CD14-positive monocyte (primary cell): Measurements from ENCODE around the gene NLRC5. TPM values are rescaled to one million over a fixed set of nuclear protein-coding genes. Genes with fewer than 3 reads are reported as not detected.

ENCODE experiments used
- DNase-seq, 3 donors: peaks; one replicate each; pipeline ENCODE4 v3.0.0-alpha.2; 2011 to 2022
- H2AFZ ChIP-seq: 2 replicates; pipeline ENCODE4 v1.6.0; 2012; ENCODE audit warnings: mild to moderate bottlenecking, low read depth, low read length, inconsistent platforms; ENCODE audit not compliant: insufficient read depth, poor library complexity, severe bottlenecking
- H3K27ac ChIP-seq, 2 donors: 1 replicate in 1 of 2; 2 replicates in 1 of 2; pipeline ENCODE4 v1.5.1; 2012 to 2013; ENCODE audit warnings: low read length in 2 of 2, control low read depth in 1 of 2, inconsistent platforms in 1 of 2, low read depth in 1 of 2, mild to moderate bottlenecking in 1 of 2
- H3K27me3 ChIP-seq, 2 donors: one replicate each; pipeline versions ENCODE4 v1.6.0 to v1.6.1; 2011 to 2013; ENCODE audit warnings: low read length in 2 of 2; ENCODE audit not compliant: control insufficient read depth in 2 of 2, insufficient read depth in 2 of 2
- H3K36me3 ChIP-seq, 2 donors: replicated peaks in 1 of 2; 1 replicate in 1 of 2; 2 replicates in 1 of 2; pipeline versions ENCODE4 v1.5.1 to v1.6.1; 2012 to 2013; ENCODE audit warnings: low read length in 2 of 2, control low read depth in 1 of 2, inconsistent platforms in 1 of 2, mild to moderate bottlenecking in 1 of 2; ENCODE audit not compliant: insufficient read depth in 2 of 2, control insufficient read depth in 1 of 2
- H3K4me1 ChIP-seq, 2 donors: 1 replicate in 1 of 2; 2 replicates in 1 of 2; pipeline versions ENCODE4 v1.5.1 to v1.6.1; 2012 to 2013; ENCODE audit warnings: low read length in 2 of 2, control low read depth in 1 of 2, inconsistent platforms in 1 of 2, mild to moderate bottlenecking in 1 of 2, moderate library complexity in 1 of 2; ENCODE audit not compliant: insufficient read depth in 2 of 2, control insufficient read depth in 1 of 2
- H3K4me2 ChIP-seq: replicated peaks from 2 replicates; pipeline ENCODE3; 2012; ENCODE audit warnings: low read length, moderate library complexity, mild to moderate bottlenecking; ENCODE audit not compliant: poor library complexity, severe bottlenecking; ENCODE audit errors: extremely low read depth
- H3K4me3 ChIP-seq, 3 experiments: fragments of 200-600 bp in 1 of 3; sonication (generic) in 1 of 3; replicated peaks in 1 of 3; 1 replicate in 2 of 3; 2 replicates in 1 of 3; pipeline ENCODE4 v1.5.1; 2011 to 2013; ENCODE audit warnings: low read length in 3 of 3, mild to moderate bottlenecking in 3 of 3, control low read depth in 2 of 3, low read depth in 2 of 3, inconsistent platforms in 1 of 3, moderate library complexity in 1 of 3
- H3K79me2 ChIP-seq: 2 replicates; pipeline ENCODE4 v1.6.0; 2012; ENCODE audit warnings: mild to moderate bottlenecking, control low read depth, inconsistent platforms, low read length, moderate library complexity; ENCODE audit not compliant: insufficient read depth
- H3K9ac ChIP-seq: 2 replicates; pipeline ENCODE4 v1.6.0; 2017; ENCODE audit warnings: low read length, mild to moderate bottlenecking; ENCODE audit not compliant: insufficient read depth, poor library complexity, severe bottlenecking
- H3K9me3 ChIP-seq, 2 donors: replicated peaks in 1 of 2; 1 replicate in 1 of 2; 2 replicates in 1 of 2; pipeline versions ENCODE4 v1.5.1 to v1.6.1; 2012 to 2013; ENCODE audit warnings: low read length in 2 of 2, control low read depth in 1 of 2; ENCODE audit not compliant: control insufficient read depth in 1 of 2, insufficient read depth in 1 of 2
- H4K20me1 ChIP-seq: 2 replicates; pipeline ENCODE4 v1.6.0; 2012; ENCODE audit warnings: mild to moderate bottlenecking, low read length, control low read depth, moderate library complexity; ENCODE audit not compliant: insufficient read depth
- H3K27ac Mint-ChIP-seq, 7 donors: one replicate each; pipeline ENCODE4 v1.8.0; 2020; ENCODE audit warnings: mild to moderate bottlenecking in 7 of 7, mixed read lengths in 7 of 7, moderate library complexity in 6 of 7, inconsistent platforms in 2 of 7
- H3K27me3 Mint-ChIP-seq, 3 donors: one replicate each; pipeline ENCODE4 v1.8.0; 2021 to 2022; ENCODE audit warnings: low read depth in 3 of 3, mild to moderate bottlenecking in 3 of 3, mixed read lengths in 3 of 3, moderate library complexity in 3 of 3, inconsistent platforms in 1 of 3
- H3K36me3 Mint-ChIP-seq, 2 donors: one replicate each; pipeline ENCODE4 v1.8.0; 2020; ENCODE audit warnings: mixed read lengths in 2 of 2, inconsistent platforms in 1 of 2, mild to moderate bottlenecking in 1 of 2
- H3K4me1 Mint-ChIP-seq: one replicate; pipeline ENCODE4 v1.8.0; 2020; ENCODE audit warnings: mild to moderate bottlenecking, mixed read lengths
- H3K4me3 Mint-ChIP-seq, 2 donors: one replicate each; pipeline ENCODE4 v1.8.0; 2020; ENCODE audit warnings: mild to moderate bottlenecking in 2 of 2, mixed read lengths in 2 of 2, moderate library complexity in 1 of 2
- H3K9me3 Mint-ChIP-seq, 7 donors: one replicate each; pipeline ENCODE4 v1.8.0; 2020 to 2022; ENCODE audit warnings: mixed read lengths in 7 of 7, mild to moderate bottlenecking in 6 of 7, moderate library complexity in 6 of 7, inconsistent platforms in 2 of 7
- WGBS: methylation state at CpG from one replicate; pipeline ENCODE4 v1.1.5; 2013; ENCODE audit warnings: missing lambda C conversion rate; ENCODE audit not compliant: insufficient coverage; 5-methylcytosine and 5-hydroxymethylcytosine counted together
- intact Hi-C, 2 donors: fragments of 100-400 bp; cut with micrococcal nuclease; formaldehyde crosslinking; loops; one replicate each; pipeline versions ENCODE4 v1.15.0 to v1.15.1; 2023
- polyA plus RNA-seq, 3 donors: library from polyadenylated mRNA; depleted of rRNA in 1 of 3; unstranded in 2 of 3; stranded (reverse) in 1 of 3; fragments of 300-500 nt in 2 of 3; fragments of >200 nt in 1 of 3; fragmentation: Illumina TruSeq in 2 of 3; gene quantifications; 1 replicate in 2 of 3; 2 replicates in 1 of 3; pipeline ENCODE4 v1.2.3, GENCODE V29; 2012 to 2021
- TF ChIP-seq, protein P1 (sequence below): fragments of 200-600 bp; IDR thresholded peaks from one replicate; pipeline ENCODE4 v1.8.0; 2022; ENCODE audit warnings: antibody characterized with exemption, mild to moderate bottlenecking

The NLRC5 gene
- polyA plus RNA-seq, 3 donors: 10.3 to 171 (median 21.6) TPM

DNA sequence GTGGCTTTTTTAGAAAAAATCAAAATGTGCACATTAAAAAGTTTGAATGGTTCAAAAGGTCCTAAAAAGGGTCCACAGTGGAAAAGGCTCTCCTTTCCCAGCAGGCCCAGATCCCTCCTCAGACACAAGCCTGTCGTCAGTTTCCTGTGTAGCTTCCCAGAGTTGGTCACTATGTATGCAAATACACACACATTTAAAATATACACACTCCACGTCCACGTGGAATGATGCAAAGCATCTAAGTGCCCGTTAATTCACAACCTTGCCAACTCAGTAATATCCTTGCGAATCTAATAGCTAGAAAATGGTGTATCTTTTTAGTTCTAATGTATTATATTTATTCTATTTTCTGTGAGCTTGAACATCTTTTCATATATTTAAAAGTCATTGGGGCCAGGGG is 17.7 kb downstream of the NLRC5 start:
- no peaks in the 10 kb centered on the region for H3K9me3 Mint-ChIP-seq
- Histone ChIP-seq H3K9me3 (no peaks in the 10 kb centered on the region), H3K9ac (no peak overlapping the region), H3K27ac (no peak overlapping the region), H2AFZ (no peak overlapping the region), H3K79me2 (peaks cover 96% of the 10 kb centered on the region), H3K4me1 (peaks cover 5 to 15% of the 10 kb centered on the region in 2 donors), H3K36me3 (peaks cover 9 to 40% of the 10 kb centered on the region in 2 donors), H3K27me3 (no peaks in the 10 kb centered on the region), H4K20me1 (peaks cover 53% of the 10 kb centered on the region), H3K4me2 (no peak overlapping the region), H3K4me3 (no peak overlapping the region)
- H3K4me1 Mint-ChIP-seq: peaks cover 32% of the 10 kb centered on the region
- WGBS: 86% methylated on average over 2 of the region's 5 CpGs
- peaks cover 0 to 1% (median 0%) of the 10 kb centered on the region in 3 donors for H3K27me3 Mint-ChIP-seq
- peaks cover 42 to 55% of the 10 kb centered on the region in 2 donors for H3K36me3 Mint-ChIP-seq
- intact Hi-C loops: no loop called here
- H3K27ac Mint-ChIP-seq: peak overlapping the region in 2 of 7 donors; percentile 22 to 57
- no peak for DNase-seq
- TF ChIP-seq, protein P1, sequence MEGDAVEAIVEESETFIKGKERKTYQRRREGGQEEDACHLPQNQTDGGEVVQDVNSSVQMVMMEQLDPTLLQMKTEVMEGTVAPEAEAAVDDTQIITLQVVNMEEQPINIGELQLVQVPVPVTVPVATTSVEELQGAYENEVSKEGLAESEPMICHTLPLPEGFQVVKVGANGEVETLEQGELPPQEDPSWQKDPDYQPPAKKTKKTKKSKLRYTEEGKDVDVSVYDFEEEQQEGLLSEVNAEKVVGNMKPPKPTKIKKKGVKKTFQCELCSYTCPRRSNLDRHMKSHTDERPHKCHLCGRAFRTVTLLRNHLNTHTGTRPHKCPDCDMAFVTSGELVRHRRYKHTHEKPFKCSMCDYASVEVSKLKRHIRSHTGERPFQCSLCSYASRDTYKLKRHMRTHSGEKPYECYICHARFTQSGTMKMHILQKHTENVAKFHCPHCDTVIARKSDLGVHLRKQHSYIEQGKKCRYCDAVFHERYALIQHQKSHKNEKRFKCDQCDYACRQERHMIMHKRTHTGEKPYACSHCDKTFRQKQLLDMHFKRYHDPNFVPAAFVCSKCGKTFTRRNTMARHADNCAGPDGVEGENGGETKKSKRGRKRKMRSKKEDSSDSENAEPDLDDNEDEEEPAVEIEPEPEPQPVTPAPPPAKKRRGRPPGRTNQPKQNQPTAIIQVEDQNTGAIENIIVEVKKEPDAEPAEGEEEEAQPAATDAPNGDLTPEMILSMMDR: no peak
- no peak overlapping the region for H3K4me3 Mint-ChIP-seq

DNA sequence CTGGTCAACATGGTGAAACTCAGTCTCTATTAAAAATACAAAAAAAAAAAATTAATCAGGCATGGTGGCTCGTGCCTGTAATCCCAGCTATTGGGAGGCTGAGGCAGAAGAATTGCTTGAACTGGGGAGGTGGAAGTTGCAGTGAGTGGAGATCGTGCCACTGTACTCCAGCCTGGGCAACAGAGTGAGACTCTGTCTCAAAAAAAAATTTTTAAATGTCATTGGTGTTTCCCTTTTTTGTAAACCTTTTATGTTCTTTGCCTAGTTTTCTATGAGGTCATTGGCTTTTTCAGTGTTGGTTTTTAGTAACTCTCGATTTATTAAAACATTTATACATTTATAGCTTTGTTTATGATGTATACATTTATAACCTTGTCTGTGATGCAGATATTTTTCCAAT is 18.2 kb downstream of the NLRC5 start:
- no peak overlapping the region for H3K27ac ChIP-seq
- H3K9me3 Mint-ChIP-seq: no peaks in the 10 kb centered on the region
- intact Hi-C loops: no loop called here
- peaks cover 9 to 44% of the 10 kb centered on the region in 2 donors for H3K36me3 ChIP-seq
- H3K4me3 Mint-ChIP-seq: no peak overlapping the region
- no peaks in the 10 kb centered on the region for H3K27me3 ChIP-seq
- H2AFZ ChIP-seq: no peak overlapping the region
- DNase-seq: no peak
- peaks cover 0 to 1% (median 0%) of the 10 kb centered on the region in 3 donors for H3K27me3 Mint-ChIP-seq
- H3K4me1 Mint-ChIP-seq: peaks cover 32% of the 10 kb centered on the region
- no peak overlapping the region for H3K4me2 ChIP-seq
- peaks cover 48% of the 10 kb centered on the region for H4K20me1 ChIP-seq
- peaks cover 96% of the 10 kb centered on the region for H3K79me2 ChIP-seq
- WGBS: 100% methylated on average over 1 of the region's 3 CpGs
- H3K9me3 ChIP-seq: no peaks in the 10 kb centered on the region
- TF ChIP-seq, protein P1: no peak
- H3K27ac Mint-ChIP-seq: peak overlapping the region in 4 of 7 donors; percentile 22 to 60 (median 36)
- H3K36me3 Mint-ChIP-seq: peaks cover 38 to 51% of the 10 kb centered on the region in 2 donors
- no peak overlapping the region for H3K4me3 ChIP-seq
- no peak overlapping the region for H3K9ac ChIP-seq
- H3K4me1 ChIP-seq: peaks cover 5 to 15% of the 10 kb centered on the region in 2 donors
